ENCODE data around the gene PCSK2.

- no peak for TF ChIP-seq SMC3 (IDR thresholded peaks at IDR 0.05)
- TF ChIP-seq CHD2 (IDR thresholded peaks at IDR 0.05; ENCODE audit: low read length, partially characterized antibody): no peak
- no peak for TF ChIP-seq CTCF (IDR thresholded peaks at IDR 0.05)
- no peak for TF ChIP-seq EP300 (IDR thresholded peaks at IDR 0.05)
- TF ChIP-seq ESRRA (IDR thresholded peaks at IDR 0.05; ENCODE audit: borderline replicate concordance, low read length): no peak
- TF ChIP-seq FOSB (CRISPR knock-in tag; IDR thresholded peaks at IDR 0.05): no peak
- no peak for TF ChIP-seq POLR2A (IDR thresholded peaks at IDR 0.05; ENCODE audit: low read length)
- TF ChIP-seq MYC (IDR thresholded peaks at IDR 0.05; ENCODE audit: borderline replicate concordance, low read length): no peak
Observed at GRCh38 chr20:17418737-17419136, 191.9 kb downstream of the PCSK2 start.

All from A549 (cell line).